GM12873 (cell line): ENCODE data around the gene CORO2A.

Experiments used
- CTCF ChIP-seq: IDR thresholded peaks from 2 replicates; pipeline ENCODE4 v1.5.1; 2012; ENCODE audit warnings: low read depth, mild to moderate bottlenecking, moderate library complexity, low read length, control low read depth; ENCODE audit not compliant: insufficient read depth; ENCODE audit errors: missing control alignments

Gene CORO2A

DNA sequence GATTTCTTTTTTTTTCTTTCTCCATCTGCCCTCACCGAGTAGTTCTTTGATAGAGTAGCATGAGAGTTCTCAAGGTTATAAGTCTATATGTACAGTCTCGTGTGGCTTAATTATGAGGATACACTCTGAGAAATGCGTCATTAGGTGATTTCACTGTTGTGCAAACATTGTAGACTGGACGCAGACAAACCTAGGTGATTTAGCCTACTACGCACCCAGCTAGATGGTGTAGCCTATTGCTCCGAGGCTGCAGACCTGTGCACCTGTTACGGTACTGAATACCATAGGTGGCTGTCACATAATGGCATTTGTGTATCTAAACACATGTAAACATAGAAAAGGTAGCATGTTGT, 26.9 kb upstream of the CORO2A start:
- no peak for TF ChIP-seq CTCF

DNA sequence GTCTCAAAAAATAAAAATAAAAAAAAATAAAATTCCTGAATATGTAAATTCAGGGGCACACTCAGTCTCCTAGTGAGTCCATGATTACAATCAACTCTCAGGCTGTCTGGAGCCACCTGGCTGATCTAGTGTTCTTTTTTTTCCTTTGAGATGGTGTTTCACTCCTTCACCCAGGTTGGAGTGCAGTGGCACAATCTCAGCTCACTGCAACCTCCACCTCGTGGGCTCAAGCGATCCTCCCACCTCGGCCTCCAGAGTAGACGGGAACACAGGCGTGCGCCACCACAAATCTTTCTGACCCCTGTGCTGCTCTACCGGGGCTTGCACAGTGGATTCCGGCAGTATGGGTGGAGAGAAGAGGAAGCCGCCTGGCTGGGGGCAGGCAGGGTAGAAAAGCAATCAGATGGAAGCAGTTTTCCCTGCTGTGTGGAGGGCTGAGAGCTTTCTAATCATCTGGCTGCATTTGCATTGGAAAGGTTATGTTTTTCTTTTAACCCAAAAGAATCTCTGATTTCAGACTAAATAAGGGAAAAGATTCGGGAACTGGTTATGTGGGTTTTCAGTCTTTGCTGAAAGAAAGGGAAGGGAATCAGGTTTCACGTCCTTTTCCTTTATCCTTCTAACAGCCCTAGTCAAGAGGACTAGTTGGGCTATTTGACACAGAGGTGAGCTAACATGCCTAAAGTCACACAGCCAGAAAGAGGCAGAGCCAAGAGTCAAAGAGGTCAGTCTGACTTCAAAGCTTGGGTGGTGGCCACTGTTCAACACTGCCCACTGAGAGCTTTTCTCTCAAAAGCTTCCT, 26.3 kb upstream of the CORO2A start:
- TF ChIP-seq CTCF = no peak

GRCh38 chr9:98217255-98217654, 24.8 kb upstream of the CORO2A start:
- TF ChIP-seq CTCF = no peak

DNA sequence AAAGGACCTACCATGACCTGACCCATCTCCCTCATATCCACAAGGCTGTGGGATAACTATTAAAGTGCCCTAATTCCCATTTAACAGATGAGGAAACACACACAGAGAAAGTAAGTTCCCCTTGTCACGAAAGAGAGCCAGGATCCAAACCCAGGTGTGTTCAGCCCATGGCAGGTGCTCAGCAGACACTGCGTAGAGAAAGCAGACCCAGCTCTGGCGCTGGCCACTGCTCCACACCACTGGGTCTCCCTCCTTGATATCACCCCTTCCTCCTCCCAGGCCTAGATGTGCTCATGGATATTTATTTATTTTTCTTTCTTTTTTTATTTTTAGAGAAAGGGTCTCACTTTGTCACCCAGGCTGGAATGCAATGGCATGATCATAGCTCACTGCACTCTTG, 24.0 kb upstream of the CORO2A start:
- TF ChIP-seq CTCF = no peak

DNA sequence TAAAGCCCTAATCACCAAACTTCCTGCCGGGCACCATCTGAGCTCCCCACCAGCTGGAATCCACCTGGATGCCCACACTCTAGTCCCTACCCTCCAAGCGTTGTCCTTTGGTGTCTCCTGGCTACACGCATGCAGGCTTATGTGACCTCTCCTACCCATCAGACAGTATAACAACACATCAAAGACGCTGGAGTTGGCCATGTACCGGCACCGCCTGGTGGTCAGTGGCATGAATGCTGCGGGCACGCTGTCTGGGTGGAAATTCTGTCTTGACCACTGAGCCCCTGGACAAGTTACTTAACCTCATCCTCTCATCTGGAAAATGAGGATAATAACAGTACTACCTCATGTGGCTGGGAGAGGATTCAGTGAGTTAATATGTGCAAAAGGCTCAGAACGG, 23.4 kb upstream of the CORO2A start:
- TF ChIP-seq CTCF = peak; percentile 46

DNA sequence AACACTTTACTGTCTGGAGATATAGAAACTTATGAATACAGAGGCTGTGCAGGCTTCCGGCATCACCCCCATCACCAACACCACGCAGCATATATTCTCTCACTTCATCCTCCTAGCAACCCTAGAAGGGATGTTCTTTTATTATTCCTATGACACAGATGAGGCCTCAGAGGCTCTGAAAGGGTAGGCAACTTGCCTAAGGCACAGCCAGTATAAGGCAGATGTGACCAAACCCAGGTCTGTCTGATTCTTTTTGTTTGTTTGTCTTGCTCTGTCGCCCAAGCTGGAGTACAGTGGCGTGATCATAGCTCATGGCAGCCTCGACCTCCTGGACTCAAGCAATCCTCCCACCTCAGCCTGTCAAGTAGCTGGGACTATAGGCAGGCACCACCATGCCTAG, 22.8 kb upstream of the CORO2A start:
- no peak for TF ChIP-seq CTCF

GRCh38 chr9:98214811-98215210, 22.4 kb upstream of the CORO2A start:
- no peak for TF ChIP-seq CTCF
